ENCODE data around the gene OS9.

- no peak for TF ChIP-seq CTCF (IDR thresholded peaks at IDR 0.05)
- TF ChIP-seq POLR2A (IDR thresholded peaks at IDR 0.05): no peak
These were observed 40.7 kb downstream of the OS9 start for GRCh38 chr12:57734591-57734990.
